Chondrocyte (in vitro differentiated cells): ENCODE measurements around the gene FDCSP. TPM values are rescaled to one million over a fixed set of nuclear protein-coding genes. Genes with fewer than 3 reads are reported as not detected.

ENCODE experiments used
- DNase-seq: peaks from one replicate; pipeline ENCODE4 v3.0.0; 2021; ENCODE audit warnings: mixed read lengths, low spot score
- H3K27ac Mint-ChIP-seq: one replicate; pipeline ENCODE4 v1.8.0; 2021; ENCODE audit warnings: mild to moderate bottlenecking, moderate library complexity, mixed read lengths; ENCODE audit not compliant: unreplicated experiment
- H3K27me3 Mint-ChIP-seq: 2 replicates; pipeline ENCODE4 v1.8.0; 2021; ENCODE audit warnings: low read depth, mixed read lengths
- H3K36me3 Mint-ChIP-seq: 2 replicates; pipeline ENCODE4 v1.8.0; 2021; ENCODE audit warnings: low read depth, mixed read lengths
- H3K4me1 Mint-ChIP-seq: 2 replicates; pipeline ENCODE4 v1.8.0; 2021; ENCODE audit warnings: low read depth, mild to moderate bottlenecking, mixed read lengths
- H3K4me3 Mint-ChIP-seq: one replicate; pipeline ENCODE4 v1.8.0; 2021; ENCODE audit warnings: mild to moderate bottlenecking, moderate library complexity, mixed read lengths; ENCODE audit not compliant: unreplicated experiment
- H3K9me3 Mint-ChIP-seq: 2 replicates; pipeline ENCODE4 v1.8.0; 2021; ENCODE audit warnings: low read depth, mixed read lengths
- CTCF ChIP-seq: fragments of 200-600 bp; sonication (generic); IDR thresholded peaks from 2 replicates; pipeline ENCODE4 v1.5.0; 2021; ENCODE audit warnings: antibody characterized with exemption, mild to moderate bottlenecking, moderate library complexity
- long read RNA-seq: library from polyadenylated mRNA; stranded (forward); transcript quantifications from one replicate; pipeline ENCODE4 v2.0.0, GENCODE V29; 2021
- total RNA-seq: library from RNA; stranded (reverse); gene quantifications from 3 replicates; pipeline ENCODE4 v1.2.1, GENCODE V29; 2021

FDCSP gene
- not detected in 3 replicates for total RNA-seq
- long read RNA-seq, result 0 reads

GRCh38 chr4:70225824-70226223 lies at the start of gene FDCSP:
Gene FDCSP, plus strand, starts transcription at chr4:70226124. Its CDS starts 5,071 bp downstream, at chr4:70231195.
- Mint-ChIP-seq H3K27ac (no peak within 1 kb of the TSS), H3K4me3 (no peak within 1 kb of the TSS)

DNA sequence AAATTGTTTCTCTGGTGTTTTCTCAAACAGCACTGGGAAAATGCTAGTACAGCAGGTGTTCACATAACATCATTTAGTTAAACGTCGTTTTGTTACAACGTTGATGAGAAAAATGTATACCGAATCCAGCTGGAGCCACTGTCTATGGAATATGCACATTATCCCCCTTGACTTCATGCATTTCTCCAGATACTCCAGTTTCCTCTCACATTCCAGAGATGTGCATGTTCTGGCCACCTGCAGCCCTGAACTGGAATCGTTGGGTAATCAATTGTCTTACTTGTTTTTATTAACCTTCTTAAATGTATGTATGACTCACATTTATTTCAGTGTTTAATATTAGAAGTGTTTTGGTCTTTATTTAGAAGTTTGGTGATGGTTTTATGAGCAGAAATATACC lies 48.8 kb upstream of the FDCSP start:
- H3K4me3 Mint-ChIP-seq, result no peak overlapping the region
- H3K27ac Mint-ChIP-seq, result no peak overlapping the region
- no peaks in the 10 kb centered on the region for H3K36me3 Mint-ChIP-seq
- H3K4me1 Mint-ChIP-seq, result no peaks in the 10 kb centered on the region
- H3K27me3 Mint-ChIP-seq, result peaks cover 15% of the 10 kb centered on the region
- no peak for TF ChIP-seq CTCF
- no peaks in the 10 kb centered on the region for H3K9me3 Mint-ChIP-seq
- DNase-seq, result no peak

More at GRCh38 chr4:70225824-70226223, at the start of gene FDCSP:
- Mint-ChIP-seq H3K27me3 (peaks cover 3% of the 10 kb centered on the region), H3K4me1 (no peaks in the 10 kb centered on the region), H3K36me3 (no peaks in the 10 kb centered on the region), H3K9me3 (no peaks in the 10 kb centered on the region)
- no peak for TF ChIP-seq CTCF
- no peak for DNase-seq

- H3K4me3 Mint-ChIP-seq, result no peak overlapping the region
Observed at GRCh38 chr4:70178075-70178660, 47.8 kb upstream of the FDCSP start.

DNA sequence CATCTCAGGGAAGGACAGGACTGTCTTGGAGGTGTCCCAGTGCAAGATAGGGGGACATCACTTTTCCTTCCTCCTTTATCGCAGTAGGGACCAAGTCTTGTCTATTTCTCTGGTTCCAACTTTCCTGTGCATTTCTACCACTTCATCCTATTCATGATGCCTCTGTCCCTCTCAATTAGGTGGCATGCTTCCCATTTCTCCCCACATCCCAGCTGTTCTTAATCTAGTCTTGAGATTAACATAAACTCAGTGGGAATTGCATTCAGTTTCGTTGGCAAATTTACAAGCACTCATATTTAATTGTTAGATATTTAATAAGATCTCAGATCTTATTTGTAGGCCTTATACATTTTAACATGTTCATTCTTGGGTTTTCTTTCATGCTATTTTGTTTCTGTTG lies 46.1 kb upstream of the FDCSP start:
- Mint-ChIP-seq H3K4me3 (no peak overlapping the region), H3K36me3 (no peaks in the 10 kb centered on the region), H3K27ac (no peak overlapping the region), H3K27me3 (peaks cover 19% of the 10 kb centered on the region), H3K4me1 (no peaks in the 10 kb centered on the region), H3K9me3 (no peaks in the 10 kb centered on the region)
- DNase-seq, result no peak
- TF ChIP-seq CTCF, result no peak

More at GRCh38 chr4:70178075-70178660, 47.8 kb upstream of the FDCSP start:
- Mint-ChIP-seq H3K27me3 (peaks cover 23% of the 10 kb centered on the region), H3K36me3 (no peaks in the 10 kb centered on the region), H3K9me3 (no peaks in the 10 kb centered on the region), H3K27ac (no peak overlapping the region), H3K4me1 (no peaks in the 10 kb centered on the region)
- no peak for TF ChIP-seq CTCF
- DNase-seq, result no peak

DNA sequence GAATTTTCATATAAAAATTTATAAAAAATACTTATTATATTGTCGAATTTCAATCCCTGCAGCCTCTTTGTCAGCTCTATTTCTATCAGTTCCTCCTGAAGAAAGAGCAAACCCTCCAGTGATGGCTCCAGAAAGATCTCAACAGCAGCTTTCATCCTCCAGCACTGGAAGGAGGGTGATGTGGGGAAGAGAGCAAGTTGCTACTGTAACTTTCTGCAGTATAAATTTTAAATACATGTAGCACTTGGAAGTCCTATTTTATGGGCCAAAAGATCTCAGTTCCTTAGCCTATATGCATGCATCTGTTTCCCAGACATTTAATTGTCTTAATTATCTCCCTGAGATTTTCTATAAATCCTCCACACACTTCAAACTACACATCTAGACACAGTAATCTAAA lies 44.1 kb upstream of the FDCSP start:
- no peak for TF ChIP-seq CTCF
- no peaks in the 10 kb centered on the region for H3K36me3 Mint-ChIP-seq
- no peak for DNase-seq

More for the DNA sequence above, 44.1 kb upstream of the FDCSP start:
- peaks cover 28% of the 10 kb centered on the region for H3K27me3 Mint-ChIP-seq
- no peaks in the 10 kb centered on the region for H3K4me1 Mint-ChIP-seq
- no peak overlapping the region for H3K4me3 Mint-ChIP-seq
- H3K9me3 Mint-ChIP-seq, result no peaks in the 10 kb centered on the region
- H3K27ac Mint-ChIP-seq, result no peak overlapping the region
